ENCODE data around the gene MAP2K1.

MAP2K1 gene

DNA sequence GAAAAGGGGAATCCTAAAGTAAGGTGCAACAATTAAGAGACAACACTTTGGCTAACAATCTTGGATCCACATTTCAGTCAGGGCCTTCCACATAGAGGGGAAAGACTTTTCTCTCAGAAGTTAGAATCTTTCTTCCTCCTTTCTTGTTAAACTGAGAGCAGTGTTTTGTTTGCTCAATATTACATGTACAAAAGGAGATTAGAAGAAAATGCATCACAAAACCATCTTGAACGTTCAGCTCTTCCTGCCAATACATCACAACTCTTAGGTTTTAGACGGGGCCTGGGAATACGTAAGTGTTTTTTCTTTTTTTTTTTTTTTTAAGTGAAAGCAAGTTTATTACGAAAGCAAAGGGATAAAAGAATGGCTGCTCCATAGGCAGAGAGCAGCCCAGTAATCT, 39.1 kb downstream of the MAP2K1 start:
- no peak overlapping the region for H3K27ac ChIP-seq
- TF ChIP-seq, protein P1, sequence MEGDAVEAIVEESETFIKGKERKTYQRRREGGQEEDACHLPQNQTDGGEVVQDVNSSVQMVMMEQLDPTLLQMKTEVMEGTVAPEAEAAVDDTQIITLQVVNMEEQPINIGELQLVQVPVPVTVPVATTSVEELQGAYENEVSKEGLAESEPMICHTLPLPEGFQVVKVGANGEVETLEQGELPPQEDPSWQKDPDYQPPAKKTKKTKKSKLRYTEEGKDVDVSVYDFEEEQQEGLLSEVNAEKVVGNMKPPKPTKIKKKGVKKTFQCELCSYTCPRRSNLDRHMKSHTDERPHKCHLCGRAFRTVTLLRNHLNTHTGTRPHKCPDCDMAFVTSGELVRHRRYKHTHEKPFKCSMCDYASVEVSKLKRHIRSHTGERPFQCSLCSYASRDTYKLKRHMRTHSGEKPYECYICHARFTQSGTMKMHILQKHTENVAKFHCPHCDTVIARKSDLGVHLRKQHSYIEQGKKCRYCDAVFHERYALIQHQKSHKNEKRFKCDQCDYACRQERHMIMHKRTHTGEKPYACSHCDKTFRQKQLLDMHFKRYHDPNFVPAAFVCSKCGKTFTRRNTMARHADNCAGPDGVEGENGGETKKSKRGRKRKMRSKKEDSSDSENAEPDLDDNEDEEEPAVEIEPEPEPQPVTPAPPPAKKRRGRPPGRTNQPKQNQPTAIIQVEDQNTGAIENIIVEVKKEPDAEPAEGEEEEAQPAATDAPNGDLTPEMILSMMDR (IDR thresholded peaks at IDR 0.05), result no peak
- TF ChIP-seq ZFX (IDR thresholded peaks at IDR 0.05; ENCODE audit: borderline replicate concordance), result no peak

DNA sequence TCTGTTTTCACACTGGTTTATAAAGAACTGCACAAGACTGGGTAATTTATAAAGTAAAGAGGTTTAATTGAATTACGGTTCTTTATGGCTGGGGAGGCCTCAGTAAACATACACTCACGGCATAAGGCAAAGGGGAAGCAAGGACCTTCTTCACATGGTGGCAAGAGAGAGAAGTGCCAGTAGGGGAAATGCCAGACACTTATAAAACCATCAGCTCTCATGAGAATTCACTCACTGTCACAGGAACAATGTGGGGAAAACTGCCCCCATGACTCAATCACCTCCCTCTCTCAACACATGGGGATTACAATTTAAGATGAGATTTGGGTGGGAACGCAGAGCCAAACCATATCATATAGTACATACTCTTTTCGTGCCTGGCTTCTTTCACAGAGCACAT, 42.4 kb downstream of the MAP2K1 start:
- no peak for TF ChIP-seq ZFX (IDR thresholded peaks at IDR 0.05; ENCODE audit: borderline replicate concordance)
- TF ChIP-seq, protein P1 (IDR thresholded peaks at IDR 0.05), result no peak
- H3K27ac ChIP-seq, result no peak overlapping the region

DNA sequence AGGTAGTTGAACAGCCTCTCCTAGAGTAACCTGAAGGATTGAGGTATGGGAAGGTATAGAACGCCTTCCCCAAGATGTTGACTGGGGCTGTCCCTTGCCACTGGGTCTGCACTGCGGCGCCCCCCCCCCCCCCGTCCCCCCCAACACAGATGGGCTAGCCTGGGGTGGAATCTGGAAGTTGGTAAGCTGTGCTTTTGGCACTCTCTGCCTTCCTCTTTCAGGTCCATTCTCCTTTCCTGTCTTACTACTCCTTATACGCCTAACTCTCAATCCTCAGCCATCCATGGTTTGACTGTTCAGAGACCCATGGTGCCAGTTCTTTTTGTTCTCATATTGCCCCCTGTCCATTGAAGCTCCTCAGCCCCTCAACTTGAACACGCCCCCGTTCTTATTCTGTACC, 42.8 kb downstream of the MAP2K1 start:
- no peak for TF ChIP-seq ZFX (IDR thresholded peaks at IDR 0.05; ENCODE audit: borderline replicate concordance)
- TF ChIP-seq, protein P1 (IDR thresholded peaks at IDR 0.05), result no peak
- H3K27ac ChIP-seq, result no peak overlapping the region

DNA sequence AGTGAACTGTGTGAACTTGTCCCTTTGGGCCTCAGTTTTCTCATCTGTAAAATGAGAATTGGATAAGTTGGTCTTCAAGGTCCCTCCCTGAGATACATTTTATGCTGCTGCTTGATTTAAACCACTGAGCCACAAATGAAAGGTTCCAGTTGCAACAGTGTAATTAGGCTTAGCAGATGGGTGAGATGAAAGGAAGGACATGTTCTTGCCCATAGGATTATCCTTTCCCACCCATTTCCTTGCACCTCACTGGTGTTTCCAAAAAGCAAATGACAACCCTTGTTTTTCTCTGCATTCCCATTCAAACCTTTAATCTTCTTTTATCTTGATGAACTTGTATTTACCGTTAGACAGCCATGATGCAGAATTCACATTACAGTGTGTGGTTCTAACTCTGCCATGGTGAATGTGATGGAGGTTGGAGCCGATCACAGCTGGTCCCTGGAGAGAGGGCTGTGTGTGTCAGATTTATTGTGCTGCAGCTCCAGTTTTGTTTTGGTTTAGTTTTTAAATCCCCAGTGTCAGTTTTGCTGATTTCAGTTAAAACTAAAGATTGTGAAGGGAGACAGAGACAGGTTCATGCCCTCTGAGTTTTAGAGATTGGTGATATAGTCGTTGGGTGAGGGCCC, 44.0 kb downstream of the MAP2K1 start:
- H3K27ac ChIP-seq, result no peak overlapping the region
- TF ChIP-seq, protein P1 (IDR thresholded peaks at IDR 0.05), result no peak
- TF ChIP-seq ZFX (IDR thresholded peaks at IDR 0.05; ENCODE audit: borderline replicate concordance), result no peak

DNA sequence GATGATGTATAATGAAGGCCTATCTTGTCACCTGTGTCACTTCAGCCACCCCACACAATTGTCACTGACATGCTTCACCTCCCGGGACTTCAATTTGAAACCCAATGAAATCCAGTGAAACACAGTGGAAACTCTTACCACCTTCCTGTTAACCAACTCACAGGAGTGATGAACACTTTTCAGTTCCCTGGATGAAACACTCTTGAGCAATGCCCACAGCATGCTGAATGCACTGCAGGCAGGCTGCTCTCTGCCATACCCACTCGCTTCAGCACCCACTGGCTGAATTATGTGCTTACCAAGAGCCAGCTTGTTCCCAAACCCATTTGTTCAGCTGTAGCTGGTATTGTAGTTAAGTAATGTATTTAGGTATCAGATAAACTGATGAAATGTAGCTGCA, 47.0 kb downstream of the MAP2K1 start:
- H3K27ac ChIP-seq, result no peak overlapping the region
- TF ChIP-seq, protein P1 (IDR thresholded peaks at IDR 0.05), result no peak
- TF ChIP-seq ZFX (IDR thresholded peaks at IDR 0.05; ENCODE audit: borderline replicate concordance), result no peak

DNA sequence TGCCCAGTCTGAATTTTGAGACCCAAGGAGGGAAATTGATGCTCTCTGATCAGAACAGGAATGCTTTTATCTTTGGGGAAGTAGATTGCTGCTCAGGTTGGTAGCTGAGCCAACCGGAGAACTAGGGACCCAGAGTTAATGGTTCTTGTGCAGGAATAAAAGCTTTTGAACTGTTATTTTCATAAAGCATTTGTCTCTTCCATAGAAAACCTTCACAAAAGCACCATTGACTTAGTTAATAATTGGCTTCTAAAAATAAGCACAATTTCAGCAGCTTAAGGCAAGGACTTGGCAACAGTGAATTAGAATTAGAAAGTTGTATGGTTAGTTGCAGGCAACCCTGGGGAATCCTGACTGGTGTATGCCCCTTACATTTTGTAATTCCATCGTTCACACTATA, 53.8 kb downstream of the MAP2K1 start:
- H3K27ac ChIP-seq, result no peak overlapping the region
- TF ChIP-seq ZFX (IDR thresholded peaks at IDR 0.05; ENCODE audit: borderline replicate concordance), result no peak

DNA sequence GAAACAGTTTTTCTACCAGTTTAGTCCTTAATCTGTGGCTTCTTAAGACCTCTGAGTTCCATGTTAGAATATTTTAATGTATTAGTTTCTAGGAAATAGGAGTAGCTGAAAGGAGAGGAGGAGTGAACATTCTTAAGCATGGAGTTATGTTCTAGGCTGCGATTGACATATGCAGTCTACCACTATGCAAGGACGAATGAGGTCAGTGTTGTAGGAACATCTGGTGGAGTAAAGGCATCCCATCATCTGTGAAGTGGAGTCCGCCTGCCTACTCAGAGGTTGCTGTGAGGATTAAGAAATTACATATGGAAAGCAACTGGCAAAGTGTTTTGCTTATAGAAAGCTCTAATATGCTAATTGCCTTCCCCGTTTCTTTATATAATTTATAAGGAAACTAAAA, 65.7 kb downstream of the MAP2K1 start:
- no peak overlapping the region for H3K27ac ChIP-seq
- no peak for TF ChIP-seq ZFX (IDR thresholded peaks at IDR 0.05; ENCODE audit: borderline replicate concordance)
- TF ChIP-seq, protein P1 (IDR thresholded peaks at IDR 0.05), result no peak

Measured in 22Rv1 (cell line).